HG03575 (cell line): ENCODE results near the gene RXFP3.
"Not testable (repeated sequence)": the region's sequence is repeated elsewhere in the genome, so short reads cannot be mapped to it uniquely, and the experiment has no call there.

Source experiments
- ATAC-seq: cut with Tn5 transposase; IDR thresholded peaks from one replicate; pipeline ENCODE4 v1.9.1; 2021; ENCODE audit not compliant: unreplicated experiment, insufficient number of reproducible peaks, low FRiP score; ENCODE audit errors: extremely low read depth

Gene RXFP3

GRCh38 chr5:33933723-33934169 is 2.4 kb upstream of the RXFP3 start:
- ATAC-seq: peak; percentile 59

- peak; percentile 21 for ATAC-seq
Measured at GRCh38 chr5:33934176-33934575, 2.0 kb upstream of the RXFP3 start.

GRCh38 chr5:33936004-33936380 is 194 bp upstream of the RXFP3 start:
- no peak for ATAC-seq

- no peak for ATAC-seq
Measured at GRCh38 chr5:33937017-33937706, 976 bp downstream of the RXFP3 start.

- no peak for ATAC-seq
Measured at GRCh38 chr5:33937707-33938506, 1.7 kb downstream of the RXFP3 start.

GRCh38 chr5:33938507-33938796 is 2.3 kb downstream of the RXFP3 start:
- no peak for ATAC-seq

- no peak for ATAC-seq
Measured at GRCh38 chr5:33938881-33939280, 2.7 kb downstream of the RXFP3 start.

- ATAC-seq: no peak
Measured at GRCh38 chr5:33939556-33940262, 3.5 kb downstream of the RXFP3 start.

GRCh38 chr5:33941090-33941489 is 4.9 kb downstream of the RXFP3 start:
- ATAC-seq: no peak

GRCh38 chr5:33944543-33945132 is 8.5 kb downstream of the RXFP3 start:
- ATAC-seq: no peak

GRCh38 chr5:33952175-33952574 is 16.0 kb downstream of the RXFP3 start:
- ATAC-seq: not testable (repeated sequence)

GRCh38 chr5:33957577-33958150 is 21.5 kb downstream of the RXFP3 start:
- no peak for ATAC-seq

GRCh38 chr5:33958176-33958575 is 22.0 kb downstream of the RXFP3 start:
- no peak for ATAC-seq

- no peak for ATAC-seq
Measured at GRCh38 chr5:33964132-33964700, 28.0 kb downstream of the RXFP3 start.

- ATAC-seq: no peak
Measured at GRCh38 chr5:33966805-33967204, 30.6 kb downstream of the RXFP3 start.

- ATAC-seq: no peak
Measured at GRCh38 chr5:33968211-33969005, 32.2 kb downstream of the RXFP3 start.

- ATAC-seq: no peak
Measured at GRCh38 chr5:33969572-33970452, 33.6 kb downstream of the RXFP3 start.
